Measurements from ENCODE around the gene POLR2E. TPM values are rescaled to one million over a fixed set of nuclear protein-coding genes. Genes with fewer than 3 reads are reported as not detected.

Gene POLR2E
- polyA plus RNA-seq, 1 donor from 2014 or later, result 172 TPM

- Histone ChIP-seq H4K20me1 (ENCODE audit: insufficient read depth) (peaks cover 3% of the 10 kb centered on the region), H3K27ac (ENCODE audit: low read length) (no peak overlapping the region), H3K4me3 (ENCODE audit: low read length) (peak overlapping the region; percentile 95), H3K9ac (ENCODE audit: low read length) (no peak overlapping the region), H2AFZ (ENCODE audit: low read depth, low read length) (no peak overlapping the region), H3K4me2 (ENCODE audit: low read length) (no peak overlapping the region), H3K9me2 (ENCODE audit: insufficient read depth, low read length) (no peaks in the 10 kb centered on the region), H3F3A (ENCODE audit: insufficient read depth, low read length, poor library complexity, severe bottlenecking) (no peaks in the 10 kb centered on the region), H3K79me2 (replicated peaks; ENCODE audit: insufficient read depth, low read length) (peaks cover 14% of the 10 kb centered on the region), H3K9me3 (ENCODE audit: low read length) (no peaks in the 10 kb centered on the region), H3K36me3 (ENCODE audit: insufficient read depth, low read length) (no peaks in the 10 kb centered on the region), H3K27me3 (ENCODE audit: insufficient read depth, low read depth, low read length) (no peaks in the 10 kb centered on the region)
- TF ChIP-seq RAD21 (conservative IDR thresholded peaks at IDR 0.05), result no peak
- TF ChIP-seq POLR2AphosphoS5 (IDR thresholded peaks at IDR 0.05), result no peak
- TF ChIP-seq EP300 (conservative IDR thresholded peaks at IDR 0.05; ENCODE audit: poor library complexity, severe bottlenecking), result no peak
- no peak for TF ChIP-seq EZH2 (IDR thresholded peaks at IDR 0.05; ENCODE audit: borderline replicate concordance, insufficient read depth, low read length, poor library complexity, severe bottlenecking)
- no peak for TF ChIP-seq MXI1 (conservative IDR thresholded peaks at IDR 0.05; ENCODE audit: poor library complexity, severe bottlenecking)
- TF ChIP-seq REST (IDR thresholded peaks at IDR 0.05; ENCODE audit: borderline replicate concordance), result no peak
- no peak for TF ChIP-seq TAF1 (IDR thresholded peaks at IDR 0.05; ENCODE audit: low read depth)
- no peak for TF ChIP-seq SMC3 (conservative IDR thresholded peaks at IDR 0.05; ENCODE audit: poor library complexity)
- TF ChIP-seq CTCF (IDR thresholded peaks at IDR 0.05; ENCODE audit: poor library complexity, severe bottlenecking), result no peak
Measured at GRCh38 chr19:1093330-1093729, 1.8 kb downstream of the POLR2E start.

- Histone ChIP-seq H3K9me2 (ENCODE audit: insufficient read depth, low read length) (no peaks in the 10 kb centered on the region), H4K20me1 (ENCODE audit: insufficient read depth) (peaks cover 3% of the 10 kb centered on the region), H3K9me3 (ENCODE audit: low read length) (no peaks in the 10 kb centered on the region), H3K4me2 (ENCODE audit: low read length) (no peak overlapping the region), H2AFZ (ENCODE audit: low read depth, low read length) (no peak overlapping the region), H3K79me2 (replicated peaks; ENCODE audit: insufficient read depth, low read length) (peaks cover 14% of the 10 kb centered on the region), H3F3A (ENCODE audit: insufficient read depth, low read length, poor library complexity, severe bottlenecking) (no peaks in the 10 kb centered on the region), H3K27ac (ENCODE audit: low read length) (no peak overlapping the region), H3K4me3 (ENCODE audit: low read length) (no peak overlapping the region), H3K9ac (ENCODE audit: low read length) (no peak overlapping the region), H3K27me3 (ENCODE audit: insufficient read depth, low read depth, low read length) (no peaks in the 10 kb centered on the region), H3K36me3 (ENCODE audit: insufficient read depth, low read length) (no peaks in the 10 kb centered on the region)
- TF ChIP-seq REST (IDR thresholded peaks at IDR 0.05; ENCODE audit: borderline replicate concordance) (no peak), EP300 (conservative IDR thresholded peaks at IDR 0.05; ENCODE audit: poor library complexity, severe bottlenecking) (no peak), CTCF (IDR thresholded peaks at IDR 0.05; ENCODE audit: poor library complexity, severe bottlenecking) (no peak), EZH2 (IDR thresholded peaks at IDR 0.05; ENCODE audit: borderline replicate concordance, insufficient read depth, low read length, poor library complexity, severe bottlenecking) (no peak), RAD21 (conservative IDR thresholded peaks at IDR 0.05) (no peak), SMC3 (conservative IDR thresholded peaks at IDR 0.05; ENCODE audit: poor library complexity) (no peak), POLR2AphosphoS5 (IDR thresholded peaks at IDR 0.05) (no peak), MXI1 (conservative IDR thresholded peaks at IDR 0.05; ENCODE audit: poor library complexity, severe bottlenecking) (no peak), TAF1 (IDR thresholded peaks at IDR 0.05; ENCODE audit: low read depth) (no peak)
Measured at GRCh38 chr19:1091544-1092175, 3.5 kb downstream of the POLR2E start.
